Testis (tissue), 3 donors: ENCODE results near the gene MARK1. TPM values are rescaled to one million over a fixed set of nuclear protein-coding genes. Genes with fewer than 3 reads are reported as not detected.

ENCODE experiments used
- DNase-seq: peaks from one replicate; pipeline ENCODE4 v3.0.0-alpha.2; 2019
- H3K27ac ChIP-seq, 2 donors: fragments of 200-600 bp; sonication (generic); one replicate each; pipeline ENCODE4 v1.5.1; 2019
- H3K27me3 ChIP-seq: fragments of 200-600 bp; sonication (generic); one replicate; pipeline ENCODE4 v1.5.1; 2019
- H3K36me3 ChIP-seq: fragments of 200-600 bp; sonication (generic); one replicate; pipeline ENCODE4 v1.5.1; 2017; ENCODE audit warnings: low read depth; ENCODE audit errors: missing control alignments
- H3K4me1 ChIP-seq: fragments of 200-600 bp; sonication (generic); one replicate; pipeline ENCODE4 v1.5.1; 2019
- H3K4me3 ChIP-seq, 2 donors: fragments of 200-600 bp; sonication (generic); one replicate each; pipeline ENCODE4 v1.5.1; 2017 to 2019
- H3K9me3 ChIP-seq: fragments of 200-600 bp; sonication (generic); one replicate; pipeline ENCODE4 v1.5.1; 2017
- POLR2A ChIP-seq: fragments of 450-650 bp; IDR thresholded peaks from one replicate; pipeline ENCODE4 v1.6.1; 2017; ENCODE audit warnings: antibody characterized with exemption, mild to moderate bottlenecking, moderate library complexity
- WGBS, 2 donors: methylation state at CpG; one replicate each; pipeline ENCODE4 v1.1.5; 2018; 5-methylcytosine and 5-hydroxymethylcytosine counted together
- intact Hi-C: fragments of 100-400 bp; cut with DNase I; formaldehyde crosslinking; loops from one replicate; pipeline ENCODE4 v1.15.1; 2023; ENCODE audit warnings: low total_unique reads
- polyA plus RNA-seq: library from polyadenylated mRNA; stranded (reverse); fragments of 350-450 nt; fragmentation: Illumina TruSeq; extraction: RNeasy Lipid Tissue Mini Kit (QIAGEN cat#74804); gene quantifications from one replicate; pipeline ENCODE4 v1.2.3, GENCODE V29; 2014; ENCODE audit warnings: low read depth, low replicate concordance; ENCODE audit not compliant: insufficient read depth
- total RNA-seq, 2 donors: library from RNA; depleted of rRNA; stranded (reverse); fragments of >200 nt; gene quantifications; one replicate each; pipeline ENCODE4 v1.2.3, GENCODE V29; 2016
- TF ChIP-seq, protein P1 (sequence below), 3 experiments: fragments of 450-650 bp in 2 of 3; fragments of 200-600 bp in 1 of 3; sonication (generic) in 1 of 3; IDR thresholded peaks; one replicate each; pipeline ENCODE4 v1.5.1; 2016 to 2019; ENCODE audit warnings: antibody characterized with exemption in 3 of 3, mild to moderate bottlenecking in 2 of 3, moderate library complexity in 1 of 3

The MARK1 gene
- total and polyA plus RNA-seq, 3 donors from 2014 or later, result 25.5 to 49.6 (median 31.2) TPM

DNA sequence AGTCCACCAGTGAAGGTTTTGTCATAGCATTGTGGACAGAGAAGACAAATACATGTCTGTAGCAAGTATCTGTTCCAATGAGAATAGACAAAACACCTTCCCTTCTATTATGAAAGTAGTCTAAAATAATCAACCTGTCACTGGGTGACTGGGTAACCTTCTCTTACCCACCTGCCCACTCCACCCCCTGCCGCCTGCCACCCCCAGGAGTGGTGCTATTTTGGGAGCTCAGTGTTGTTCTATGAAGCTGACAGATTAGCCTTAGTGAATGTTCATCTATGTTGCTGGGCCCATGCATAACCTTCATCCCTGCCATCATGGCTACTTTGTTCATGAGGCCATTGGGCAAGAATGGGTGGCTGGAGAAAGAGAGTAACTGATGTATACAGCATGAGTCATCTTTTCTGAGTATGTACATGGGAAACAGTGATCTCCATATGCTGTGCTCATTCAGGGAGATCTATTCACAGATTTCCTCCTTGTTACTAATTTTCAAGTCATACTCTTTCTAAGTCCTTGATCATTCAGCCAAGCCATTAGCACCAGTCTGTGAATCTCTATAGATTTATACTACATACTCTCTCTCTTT lies 24.8 kb downstream of the MARK1 start:
- WGBS, 2 donors, result 100% methylated on average over 1 of the region's 1 CpG
- no peaks in the 10 kb centered on the region for H3K4me1 ChIP-seq
- intact Hi-C loops, result no loop called here
- H3K36me3 ChIP-seq, result no peaks in the 10 kb centered on the region
- DNase-seq, result no peak
- H3K27me3 ChIP-seq, result no peaks in the 10 kb centered on the region
- no peak overlapping the region for H3K27ac ChIP-seq
- H3K9me3 ChIP-seq, result no peaks in the 10 kb centered on the region
- TF ChIP-seq POLR2A, result no peak
- TF ChIP-seq, protein P1, sequence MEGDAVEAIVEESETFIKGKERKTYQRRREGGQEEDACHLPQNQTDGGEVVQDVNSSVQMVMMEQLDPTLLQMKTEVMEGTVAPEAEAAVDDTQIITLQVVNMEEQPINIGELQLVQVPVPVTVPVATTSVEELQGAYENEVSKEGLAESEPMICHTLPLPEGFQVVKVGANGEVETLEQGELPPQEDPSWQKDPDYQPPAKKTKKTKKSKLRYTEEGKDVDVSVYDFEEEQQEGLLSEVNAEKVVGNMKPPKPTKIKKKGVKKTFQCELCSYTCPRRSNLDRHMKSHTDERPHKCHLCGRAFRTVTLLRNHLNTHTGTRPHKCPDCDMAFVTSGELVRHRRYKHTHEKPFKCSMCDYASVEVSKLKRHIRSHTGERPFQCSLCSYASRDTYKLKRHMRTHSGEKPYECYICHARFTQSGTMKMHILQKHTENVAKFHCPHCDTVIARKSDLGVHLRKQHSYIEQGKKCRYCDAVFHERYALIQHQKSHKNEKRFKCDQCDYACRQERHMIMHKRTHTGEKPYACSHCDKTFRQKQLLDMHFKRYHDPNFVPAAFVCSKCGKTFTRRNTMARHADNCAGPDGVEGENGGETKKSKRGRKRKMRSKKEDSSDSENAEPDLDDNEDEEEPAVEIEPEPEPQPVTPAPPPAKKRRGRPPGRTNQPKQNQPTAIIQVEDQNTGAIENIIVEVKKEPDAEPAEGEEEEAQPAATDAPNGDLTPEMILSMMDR (IDR thresholded peaks at IDR 0.05), result no peak
- no peak overlapping the region for H3K4me3 ChIP-seq

DNA sequence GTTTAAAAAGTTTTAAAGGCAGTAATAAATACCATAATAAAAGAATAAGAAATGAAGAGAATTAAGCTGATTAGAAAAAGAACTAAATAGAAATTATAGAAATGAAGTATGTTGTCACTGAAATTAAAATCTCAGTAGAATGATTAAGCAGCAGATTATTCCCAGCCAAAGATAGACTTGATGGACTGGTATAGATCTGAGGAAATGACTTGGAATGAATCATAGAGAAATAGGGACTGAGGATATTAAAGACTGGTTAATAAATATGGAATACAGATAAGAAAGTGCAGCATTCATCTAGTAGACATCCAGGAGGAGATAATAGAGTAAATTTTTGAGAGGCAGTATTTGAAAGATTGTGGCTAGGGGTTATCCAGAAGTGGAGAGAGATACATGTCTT lies 28.7 kb downstream of the MARK1 start:
- intact Hi-C loops, result no loop called here

DNA sequence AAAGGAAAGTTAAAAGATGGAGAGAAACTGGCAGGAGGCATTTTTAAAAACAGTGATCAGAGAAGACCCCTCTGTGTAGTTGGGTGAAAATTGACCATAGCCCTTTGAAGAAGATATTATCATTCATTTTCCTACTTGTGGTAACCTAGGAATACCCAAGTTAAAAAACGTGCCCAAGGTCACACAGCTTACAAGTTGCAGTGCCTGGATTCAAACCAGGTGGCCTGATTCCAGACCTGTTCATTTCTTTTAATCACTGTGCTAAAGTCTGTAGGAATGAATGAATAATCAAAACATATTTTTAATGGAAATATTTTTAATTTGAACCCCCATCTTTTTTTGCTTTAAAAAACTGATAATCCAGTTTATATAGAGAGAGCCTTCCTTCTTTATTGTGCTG lies 35.6 kb downstream of the MARK1 start:
- intact Hi-C loops, result no loop called here
- 28 to 36% methylated on average over 1 of the region's 1 CpG for WGBS, 2 donors
- no peak overlapping the region for H3K27ac ChIP-seq

More for the DNA sequence above, 28.7 kb downstream of the MARK1 start:
- no peak for DNase-seq
- TF ChIP-seq POLR2A, result no peak
- TF ChIP-seq, protein P1 (IDR thresholded peaks at IDR 0.05), result no peak
- Histone ChIP-seq H3K36me3 (no peaks in the 10 kb centered on the region), H3K27me3 (no peaks in the 10 kb centered on the region), H3K4me3 (no peak overlapping the region), H3K4me1 (no peaks in the 10 kb centered on the region), H3K9me3 (no peaks in the 10 kb centered on the region), H3K27ac (no peak overlapping the region)

DNA sequence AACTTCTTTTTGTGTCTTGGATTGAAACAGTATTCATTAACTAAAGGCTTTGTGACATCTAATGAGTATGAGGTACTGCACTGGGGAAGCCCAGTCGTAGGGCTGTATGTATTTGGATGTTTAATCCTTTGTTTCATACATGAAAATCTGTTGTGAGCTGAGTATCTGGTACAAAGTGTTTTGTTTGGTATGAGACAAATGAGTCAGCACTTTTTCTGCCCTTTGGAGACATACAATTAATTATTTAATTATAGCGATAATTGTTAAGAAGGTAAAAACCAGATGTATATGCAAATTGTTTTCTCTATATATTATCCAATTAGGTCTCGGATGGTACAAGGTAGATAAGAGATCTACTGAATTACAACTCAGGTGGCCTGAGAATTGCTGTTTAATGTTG lies 36.3 kb downstream of the MARK1 start:
- Histone ChIP-seq H3K9me3 (no peaks in the 10 kb centered on the region), H3K4me3 (no peak overlapping the region), H3K4me1 (no peaks in the 10 kb centered on the region), H3K27me3 (no peaks in the 10 kb centered on the region), H3K36me3 (no peaks in the 10 kb centered on the region), H3K27ac (no peak overlapping the region)
- intact Hi-C loops, result no loop called here
- DNase-seq, result no peak
- 75 to 80% methylated on average over 3 of the region's 3 CpGs for WGBS, 2 donors
- TF ChIP-seq POLR2A, result no peak
- TF ChIP-seq, protein P1 (IDR thresholded peaks at IDR 0.05), result no peak

More for the DNA sequence above, 35.6 kb downstream of the MARK1 start:
- no peak for DNase-seq
- Histone ChIP-seq H3K36me3 (no peaks in the 10 kb centered on the region), H3K27me3 (no peaks in the 10 kb centered on the region), H3K4me3 (no peak overlapping the region), H3K9me3 (no peaks in the 10 kb centered on the region), H3K4me1 (no peaks in the 10 kb centered on the region)
- TF ChIP-seq POLR2A, result no peak
- TF ChIP-seq, protein P1 (IDR thresholded peaks at IDR 0.05), result no peak

DNA sequence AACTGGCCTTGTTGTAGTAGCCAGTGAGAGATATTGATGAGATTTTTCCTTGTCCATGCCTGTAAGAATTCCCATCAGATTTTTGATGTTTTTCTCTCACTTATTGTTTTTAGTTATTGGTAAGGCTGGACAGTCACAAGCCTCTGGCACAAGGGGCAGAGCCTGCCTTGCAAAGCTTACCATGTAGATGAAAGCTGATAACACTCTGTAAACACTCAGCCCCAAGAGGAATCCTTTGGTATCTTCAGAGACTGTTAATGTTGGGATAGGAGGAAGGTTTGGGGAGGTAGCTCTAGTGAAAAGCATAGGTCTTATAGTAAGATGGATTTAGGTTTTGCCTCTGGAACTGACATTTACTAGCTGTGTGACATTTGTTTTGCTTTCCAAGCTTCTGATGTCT lies 37.7 kb downstream of the MARK1 start:
- no peak overlapping the region for H3K27ac ChIP-seq
- no peak for TF ChIP-seq POLR2A
- TF ChIP-seq, protein P1 (IDR thresholded peaks at IDR 0.05), result no peak
- H3K27me3 ChIP-seq, result no peaks in the 10 kb centered on the region
- intact Hi-C loops, result no loop called here
- H3K9me3 ChIP-seq, result no peaks in the 10 kb centered on the region
- no peaks in the 10 kb centered on the region for H3K36me3 ChIP-seq
- H3K4me3 ChIP-seq, result no peak overlapping the region
- no peak for DNase-seq
- no peaks in the 10 kb centered on the region for H3K4me1 ChIP-seq
